WTC11 (cell line): Measurements from ENCODE around the gene INF2. TPM values are rescaled to one million over a fixed set of nuclear protein-coding genes. Genes with fewer than 3 reads are reported as not detected.

Experiments
- ATAC-seq: fragments of 200-7000 bp; cut with Tn5 transposase; 2 replicates; pipeline ENCODE4 v1.10.0; 2021; ENCODE audit warnings: mild to moderate bottlenecking, moderate library complexity
- CTCF ChIA-PET: fragments of 300-600 bp; sonication (Branson Sonifier 250); formaldehyde crosslinking; loops from one replicate; lab custom pipeline; 2021; ENCODE audit warnings: antibody characterized with exemption; lab: Charles Lee
- POLR2A ChIA-PET: fragments of 350-600 bp; sonication (Branson Sonifier 250); formaldehyde crosslinking; loops from one replicate; lab custom pipeline; 2021; ENCODE audit warnings: antibody characterized with exemption; lab: Charles Lee
- DNase-seq: peaks from one replicate; pipeline ENCODE4 v3.0.0; 2021; ENCODE audit warnings: low spot score
- H3K27ac Mint-ChIP-seq: 2 replicates; pipeline ENCODE4 v1.8.0; 2021; ENCODE audit warnings: mixed read lengths
- H3K27me3 Mint-ChIP-seq: 2 replicates; pipeline ENCODE4 v1.8.0; 2021; ENCODE audit warnings: low read depth, mild to moderate bottlenecking, moderate library complexity, mixed read lengths
- H3K36me3 Mint-ChIP-seq: 2 replicates; pipeline ENCODE4 v1.8.0; 2021; ENCODE audit warnings: mixed read lengths
- H3K4me1 Mint-ChIP-seq: 2 replicates; pipeline ENCODE4 v1.8.0; 2022; ENCODE audit warnings: mixed read lengths
- H3K4me3 Mint-ChIP-seq: 2 replicates; pipeline ENCODE4 v1.8.0; 2021; ENCODE audit warnings: mild to moderate bottlenecking, moderate library complexity, mixed read lengths
- H3K9me3 Mint-ChIP-seq: 2 replicates; pipeline ENCODE4 v1.8.0; 2021; ENCODE audit warnings: mixed read lengths
- CREB1 ChIP-seq: sonication (generic); formaldehyde crosslinking; IDR thresholded peaks from 2 replicates; pipeline ENCODE4 v1.8.0; 2023; ENCODE audit warnings: mild to moderate bottlenecking, missing genetic modification reagents
- FOXJ3 ChIP-seq: sonication (generic); formaldehyde crosslinking; IDR thresholded peaks from 2 replicates; pipeline ENCODE4 v1.9.0; 2021; ENCODE audit warnings: missing genetic modification reagents, mild to moderate bottlenecking, borderline replicate concordance
- NFATC4 ChIP-seq: fragments of 250-450 bp; sonication (Bioruptor Pico); IDR thresholded peaks from 2 replicates; pipeline ENCODE4 v1.9.0; 2021; ENCODE audit warnings: mild to moderate bottlenecking
- NR1H2 ChIP-seq: sonication (generic); formaldehyde crosslinking; IDR thresholded peaks from 2 replicates; pipeline ENCODE4 v1.9.0; 2021; ENCODE audit warnings: mild to moderate bottlenecking, moderate library complexity, missing genetic modification reagents
- PRRX2 ChIP-seq: fragments of 250-450 bp; sonication (Bioruptor Pico); IDR thresholded peaks from 2 replicates; pipeline ENCODE4 v1.8.0; 2021; ENCODE audit warnings: mild to moderate bottlenecking
- RELA ChIP-seq: sonication (generic); formaldehyde crosslinking; IDR thresholded peaks from 2 replicates; pipeline ENCODE4 v1.8.1; 2022; ENCODE audit warnings: missing genetic modification reagents, mild to moderate bottlenecking, borderline replicate concordance
- SOX15 ChIP-seq: fragments of 250-450 bp; sonication (Bioruptor Pico); IDR thresholded peaks from 2 replicates; pipeline ENCODE4 v1.9.0; 2021; ENCODE audit warnings: mild to moderate bottlenecking
- TEAD1 ChIP-seq: sonication (generic); formaldehyde crosslinking; IDR thresholded peaks from 2 replicates; pipeline ENCODE4 v1.8.0; 2022; ENCODE audit warnings: mild to moderate bottlenecking, missing genetic modification reagents
- ZNF263 ChIP-seq: sonication (generic); formaldehyde crosslinking; IDR thresholded peaks from 2 replicates; pipeline ENCODE4 v1.8.1; 2022; ENCODE audit warnings: low read depth, mild to moderate bottlenecking, moderate library complexity, missing genetic modification reagents
- ZNF317 ChIP-seq: sonication (generic); formaldehyde crosslinking; IDR thresholded peaks from 2 replicates; pipeline ENCODE4 v1.8.1; 2023; ENCODE audit warnings: low read depth, mild to moderate bottlenecking, moderate library complexity, missing genetic modification reagents, borderline replicate concordance
- total RNA-seq: library from RNA; stranded (reverse); gene quantifications from 3 replicates; pipeline ENCODE4 v1.2.3, GENCODE V29; 2021
- TF ChIP-seq, protein P1 (sequence below): sonication (generic); formaldehyde crosslinking; IDR thresholded peaks from 2 replicates; pipeline ENCODE4 v1.8.0; 2022; ENCODE audit warnings: mild to moderate bottlenecking, missing genetic modification reagents
- TF ChIP-seq, protein P2 (sequence below): sonication (generic); formaldehyde crosslinking; IDR thresholded peaks from 2 replicates; pipeline ENCODE4 v1.8.1; 2023; ENCODE audit warnings: mild to moderate bottlenecking, missing genetic modification reagents, moderate library complexity
- TF ChIP-seq, protein P3 (sequence below): sonication (generic); formaldehyde crosslinking; IDR thresholded peaks from 2 replicates; pipeline ENCODE4 v1.8.0; 2023; ENCODE audit warnings: mild to moderate bottlenecking, missing genetic modification reagents
- TF ChIP-seq, protein P4 (sequence below): sonication (generic); formaldehyde crosslinking; IDR thresholded peaks from 2 replicates; pipeline ENCODE4 v1.8.1; 2023; ENCODE audit warnings: mild to moderate bottlenecking, missing genetic modification reagents
- TF ChIP-seq, protein P5 (sequence below): sonication (generic); formaldehyde crosslinking; IDR thresholded peaks from 2 replicates; pipeline ENCODE4 v1.8.1; 2022; ENCODE audit warnings: mild to moderate bottlenecking, missing genetic modification reagents, moderate library complexity, borderline replicate concordance
- TF ChIP-seq, protein P6 (sequence below): fragments of 250-450 bp; sonication (Bioruptor Pico); IDR thresholded peaks from 2 replicates; pipeline ENCODE4 v1.9.0; 2021; ENCODE audit warnings: moderate library complexity, mild to moderate bottlenecking, inconsistent platforms, borderline replicate concordance

Gene INF2
- total RNA-seq, 1 experiment from 2014 or later: 82.4 TPM

DNA sequence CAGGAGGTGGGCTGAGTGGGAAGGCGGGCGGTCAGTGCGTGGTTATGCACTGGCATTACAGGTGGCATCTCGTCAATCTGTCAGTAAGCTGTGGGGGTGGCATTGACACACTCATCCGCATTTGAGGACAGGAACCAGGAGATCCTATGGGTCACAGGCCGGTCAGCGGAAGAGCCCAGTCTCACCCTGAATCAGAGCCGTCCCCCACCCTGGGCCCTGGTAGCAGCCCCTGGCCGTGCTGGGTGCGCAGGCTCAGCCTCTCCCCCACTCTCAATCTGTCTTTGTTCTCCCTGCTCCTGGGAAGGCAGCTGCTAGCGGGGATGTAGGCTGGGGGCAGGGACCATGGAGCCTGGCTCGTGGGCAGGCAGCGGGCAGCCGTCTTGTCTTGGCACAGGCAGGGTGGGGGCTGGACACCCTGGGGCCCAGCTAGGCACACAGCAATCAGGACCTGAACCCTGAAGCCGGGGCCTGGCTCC lies 5.1 kb downstream of the INF2 start (continued):
- TF ChIP-seq, protein P1, sequence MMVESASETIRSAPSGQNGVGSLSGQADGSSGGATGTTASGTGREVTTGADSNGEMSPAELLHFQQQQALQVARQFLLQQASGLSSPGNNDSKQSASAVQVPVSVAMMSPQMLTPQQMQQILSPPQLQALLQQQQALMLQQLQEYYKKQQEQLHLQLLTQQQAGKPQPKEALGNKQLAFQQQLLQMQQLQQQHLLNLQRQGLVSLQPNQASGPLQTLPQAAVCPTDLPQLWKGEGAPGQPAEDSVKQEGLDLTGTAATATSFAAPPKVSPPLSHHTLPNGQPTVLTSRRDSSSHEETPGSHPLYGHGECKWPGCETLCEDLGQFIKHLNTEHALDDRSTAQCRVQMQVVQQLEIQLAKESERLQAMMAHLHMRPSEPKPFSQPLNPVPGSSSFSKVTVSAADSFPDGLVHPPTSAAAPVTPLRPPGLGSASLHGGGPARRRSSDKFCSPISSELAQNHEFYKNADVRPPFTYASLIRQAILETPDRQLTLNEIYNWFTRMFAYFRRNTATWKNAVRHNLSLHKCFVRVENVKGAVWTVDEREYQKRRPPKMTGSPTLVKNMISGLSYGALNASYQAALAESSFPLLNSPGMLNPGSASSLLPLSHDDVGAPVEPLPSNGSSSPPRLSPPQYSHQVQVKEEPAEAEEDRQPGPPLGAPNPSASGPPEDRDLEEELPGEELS: no peak
- no peak for TF ChIP-seq RELA (CRISPR knock-in tag)
- TF ChIP-seq FOXJ3 (CRISPR knock-in tag): no peak
- TF ChIP-seq, protein P2, sequence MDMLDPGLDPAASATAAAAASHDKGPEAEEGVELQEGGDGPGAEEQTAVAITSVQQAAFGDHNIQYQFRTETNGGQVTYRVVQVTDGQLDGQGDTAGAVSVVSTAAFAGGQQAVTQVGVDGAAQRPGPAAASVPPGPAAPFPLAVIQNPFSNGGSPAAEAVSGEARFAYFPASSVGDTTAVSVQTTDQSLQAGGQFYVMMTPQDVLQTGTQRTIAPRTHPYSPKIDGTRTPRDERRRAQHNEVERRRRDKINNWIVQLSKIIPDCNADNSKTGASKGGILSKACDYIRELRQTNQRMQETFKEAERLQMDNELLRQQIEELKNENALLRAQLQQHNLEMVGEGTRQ (CRISPR knock-in tag): no peak
- no peak for TF ChIP-seq TEAD1 (CRISPR knock-in tag)
- TF ChIP-seq, protein P3, sequence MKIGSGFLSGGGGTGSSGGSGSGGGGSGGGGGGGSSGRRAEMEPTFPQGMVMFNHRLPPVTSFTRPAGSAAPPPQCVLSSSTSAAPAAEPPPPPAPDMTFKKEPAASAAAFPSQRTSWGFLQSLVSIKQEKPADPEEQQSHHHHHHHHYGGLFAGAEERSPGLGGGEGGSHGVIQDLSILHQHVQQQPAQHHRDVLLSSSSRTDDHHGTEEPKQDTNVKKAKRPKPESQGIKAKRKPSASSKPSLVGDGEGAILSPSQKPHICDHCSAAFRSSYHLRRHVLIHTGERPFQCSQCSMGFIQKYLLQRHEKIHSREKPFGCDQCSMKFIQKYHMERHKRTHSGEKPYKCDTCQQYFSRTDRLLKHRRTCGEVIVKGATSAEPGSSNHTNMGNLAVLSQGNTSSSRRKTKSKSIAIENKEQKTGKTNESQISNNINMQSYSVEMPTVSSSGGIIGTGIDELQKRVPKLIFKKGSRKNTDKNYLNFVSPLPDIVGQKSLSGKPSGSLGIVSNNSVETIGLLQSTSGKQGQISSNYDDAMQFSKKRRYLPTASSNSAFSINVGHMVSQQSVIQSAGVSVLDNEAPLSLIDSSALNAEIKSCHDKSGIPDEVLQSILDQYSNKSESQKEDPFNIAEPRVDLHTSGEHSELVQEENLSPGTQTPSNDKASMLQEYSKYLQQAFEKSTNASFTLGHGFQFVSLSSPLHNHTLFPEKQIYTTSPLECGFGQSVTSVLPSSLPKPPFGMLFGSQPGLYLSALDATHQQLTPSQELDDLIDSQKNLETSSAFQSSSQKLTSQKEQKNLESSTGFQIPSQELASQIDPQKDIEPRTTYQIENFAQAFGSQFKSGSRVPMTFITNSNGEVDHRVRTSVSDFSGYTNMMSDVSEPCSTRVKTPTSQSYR (CRISPR knock-in tag): no peak
- TF ChIP-seq, protein P4, sequence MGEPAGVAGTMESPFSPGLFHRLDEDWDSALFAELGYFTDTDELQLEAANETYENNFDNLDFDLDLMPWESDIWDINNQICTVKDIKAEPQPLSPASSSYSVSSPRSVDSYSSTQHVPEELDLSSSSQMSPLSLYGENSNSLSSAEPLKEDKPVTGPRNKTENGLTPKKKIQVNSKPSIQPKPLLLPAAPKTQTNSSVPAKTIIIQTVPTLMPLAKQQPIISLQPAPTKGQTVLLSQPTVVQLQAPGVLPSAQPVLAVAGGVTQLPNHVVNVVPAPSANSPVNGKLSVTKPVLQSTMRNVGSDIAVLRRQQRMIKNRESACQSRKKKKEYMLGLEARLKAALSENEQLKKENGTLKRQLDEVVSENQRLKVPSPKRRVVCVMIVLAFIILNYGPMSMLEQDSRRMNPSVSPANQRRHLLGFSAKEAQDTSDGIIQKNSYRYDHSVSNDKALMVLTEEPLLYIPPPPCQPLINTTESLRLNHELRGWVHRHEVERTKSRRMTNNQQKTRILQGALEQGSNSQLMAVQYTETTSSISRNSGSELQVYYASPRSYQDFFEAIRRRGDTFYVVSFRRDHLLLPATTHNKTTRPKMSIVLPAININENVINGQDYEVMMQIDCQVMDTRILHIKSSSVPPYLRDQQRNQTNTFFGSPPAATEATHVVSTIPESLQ (CRISPR knock-in tag): no peak
- TF ChIP-seq PRRX2 (CRISPR knock-in tag): no peak
- TF ChIP-seq, protein P5, sequence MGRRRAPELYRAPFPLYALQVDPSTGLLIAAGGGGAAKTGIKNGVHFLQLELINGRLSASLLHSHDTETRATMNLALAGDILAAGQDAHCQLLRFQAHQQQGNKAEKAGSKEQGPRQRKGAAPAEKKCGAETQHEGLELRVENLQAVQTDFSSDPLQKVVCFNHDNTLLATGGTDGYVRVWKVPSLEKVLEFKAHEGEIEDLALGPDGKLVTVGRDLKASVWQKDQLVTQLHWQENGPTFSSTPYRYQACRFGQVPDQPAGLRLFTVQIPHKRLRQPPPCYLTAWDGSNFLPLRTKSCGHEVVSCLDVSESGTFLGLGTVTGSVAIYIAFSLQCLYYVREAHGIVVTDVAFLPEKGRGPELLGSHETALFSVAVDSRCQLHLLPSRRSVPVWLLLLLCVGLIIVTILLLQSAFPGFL (CRISPR knock-in tag): no peak
- TF ChIP-seq, all 79 proteins: peak for 0

DNA sequence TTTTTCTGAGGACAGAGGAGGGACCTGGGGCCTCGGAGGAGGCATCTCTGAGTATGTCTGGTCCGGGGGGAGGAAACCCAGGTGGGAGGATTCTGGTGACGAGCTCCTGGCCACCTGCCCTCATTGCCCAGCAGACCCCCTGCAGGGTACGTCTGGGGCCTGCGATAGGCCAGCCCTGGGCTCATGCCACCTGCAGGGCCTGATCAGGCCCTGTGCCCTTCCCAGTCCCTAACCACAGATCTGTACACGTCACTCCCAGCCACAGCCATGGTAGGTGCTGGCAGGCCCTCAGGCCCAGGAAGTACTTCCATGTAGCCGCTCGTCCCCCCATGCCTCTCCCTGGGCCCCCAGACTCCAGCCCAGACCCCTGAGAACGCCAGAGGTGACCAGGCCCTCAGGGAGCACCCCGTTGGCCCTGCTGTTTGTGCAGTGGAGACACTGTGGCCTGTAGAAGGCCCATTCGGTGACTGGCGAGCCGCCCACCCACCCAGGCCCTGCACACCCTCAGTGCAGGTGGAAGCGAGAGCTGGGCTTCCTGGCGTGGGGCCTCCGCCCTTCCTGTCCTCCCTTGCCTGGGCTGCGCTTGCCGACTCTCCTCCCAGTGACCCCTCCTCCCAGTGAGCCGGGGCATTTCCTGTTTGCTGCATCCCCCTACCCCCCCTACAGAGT lies 5.7 kb downstream of the INF2 start:
- peak; percentile 11 for ATAC-seq
- H3K4me3 Mint-ChIP-seq: no peak overlapping the region
- H3K27ac Mint-ChIP-seq: no peak overlapping the region
- H3K27me3 Mint-ChIP-seq: no peaks in the 10 kb centered on the region
- POLR2A ChIA-PET: interaction anchor here (1.0 kb wide), 1 partner anchor 17 kb away, joined by 3 read pairs; no protein-coding TSS in a partner anchor
- H3K9me3 Mint-ChIP-seq: no peaks in the 10 kb centered on the region
- DNase-seq: no peak
- no peak for TF ChIP-seq CREB1 (CRISPR knock-in tag)
- no peak for TF ChIP-seq NR1H2 (CRISPR knock-in tag)
- TF ChIP-seq ZNF263 (CRISPR knock-in tag): peak; percentile 81
- TF ChIP-seq, all 79 proteins: peak for 1
- Mint-ChIP-seq H3K36me3 (peaks cover 5% of the 10 kb centered on the region; the same call in 1 of the 2 replicates), H3K4me1 (peaks cover 28% of the 10 kb centered on the region)
- CTCF ChIA-PET: interaction anchor here (1.0 to 2.3 kb wide), 5 partner anchors 12 to 44 kb away, joined by 3 to 16 read pairs (median 5); no protein-coding TSS in a partner anchor

DNA sequence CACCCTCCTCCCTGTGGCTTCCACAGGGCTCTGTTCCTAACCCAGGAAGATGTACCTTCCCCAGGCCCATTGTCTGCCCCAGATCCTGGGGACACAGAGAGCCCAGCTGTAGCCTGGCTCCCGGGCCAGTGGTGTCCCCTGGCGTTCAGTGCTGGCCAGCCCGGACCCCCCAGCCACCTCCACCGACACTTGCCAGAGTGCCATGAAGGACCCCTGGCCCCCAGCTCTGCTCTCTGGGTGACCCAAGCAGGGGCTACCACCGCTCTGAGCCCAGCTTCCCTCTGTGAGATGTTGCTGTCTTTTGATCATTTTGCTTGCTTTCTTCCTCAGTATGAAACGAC lies 6.2 kb downstream of the INF2 start:
- ATAC-seq: no peak
- Mint-ChIP-seq H3K27ac (peak overlapping the region; percentile 90), H3K9me3 (no peaks in the 10 kb centered on the region), H3K27me3 (no peaks in the 10 kb centered on the region), H3K4me1 (peaks cover 30% of the 10 kb centered on the region), H3K36me3 (peaks cover 5% of the 10 kb centered on the region; the same call in 1 of the 2 replicates), H3K4me3 (no peak overlapping the region)
- no peak for DNase-seq
- TF ChIP-seq NFATC4 (CRISPR knock-in tag): no peak
- TF ChIP-seq, protein P6, sequence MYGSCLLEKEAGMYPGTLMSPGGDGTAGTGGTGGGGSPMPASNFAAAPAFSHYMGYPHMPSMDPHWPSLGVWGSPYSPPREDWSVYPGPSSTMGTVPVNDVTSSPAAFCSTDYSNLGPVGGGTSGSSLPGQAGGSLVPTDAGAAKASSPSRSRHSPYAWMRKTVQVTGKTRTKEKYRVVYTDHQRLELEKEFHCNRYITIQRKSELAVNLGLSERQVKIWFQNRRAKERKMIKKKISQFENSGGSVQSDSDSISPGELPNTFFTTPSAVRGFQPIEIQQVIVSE (CRISPR knock-in tag): no peak
- TF ChIP-seq, protein P4 (CRISPR knock-in tag): no peak
- 0 out of 2 replicates have a peak, but pooled peaks have one; percentile 11 for TF ChIP-seq ZNF263 (CRISPR knock-in tag)
- no peak for TF ChIP-seq SOX15
- no peak for TF ChIP-seq ZNF317 (CRISPR knock-in tag)
- ChIA-PET POLR2A (interaction anchor here (1.0 kb wide), 1 partner anchor 18 kb away, joined by 3 read pairs; no protein-coding TSS in a partner anchor), CTCF (interaction anchor here (1.0 to 2.3 kb wide), 3 partner anchors 14 to 35 kb away, joined by 3 to 16 read pairs (median 7); no protein-coding TSS in a partner anchor)
